Measurements from ENCODE around the gene TP53.

TP53 gene

DNA sequence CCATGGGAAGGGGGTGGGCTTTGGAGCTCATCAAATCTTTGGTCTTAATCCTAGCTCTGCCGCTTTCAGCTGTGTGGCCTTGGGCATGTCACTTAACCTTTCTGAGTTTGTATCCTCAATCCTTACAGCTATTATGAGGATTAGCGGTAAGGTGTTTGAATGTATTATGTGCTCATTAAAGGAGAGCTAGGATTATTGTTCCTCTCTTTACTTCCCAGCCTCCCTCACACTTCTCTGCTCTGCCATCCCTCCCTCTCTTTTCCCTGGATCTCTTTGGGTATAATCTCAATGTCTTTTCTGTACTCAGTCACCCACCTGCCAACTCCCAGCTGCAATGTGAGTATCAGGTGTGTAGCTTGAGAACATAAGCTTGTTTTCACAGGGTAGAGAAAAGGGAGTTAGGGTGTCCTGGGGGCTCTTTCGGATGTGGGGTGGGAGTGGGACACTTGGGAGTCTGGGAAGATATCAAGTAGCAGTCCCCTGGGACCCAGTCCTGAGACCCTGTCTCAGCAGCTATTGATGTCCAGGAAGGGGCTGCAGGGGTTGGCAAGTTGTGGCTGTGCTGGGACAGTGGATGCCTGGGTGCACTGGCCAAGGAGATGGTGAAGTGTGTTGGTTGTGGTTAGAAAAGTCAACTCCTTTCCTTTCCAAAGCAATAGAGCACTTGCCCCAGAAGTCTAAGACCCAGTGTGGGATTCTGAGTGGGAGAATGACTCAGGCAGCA lies 19.5 kb upstream of the TP53 start:
- DNase-seq = no peak

DNA sequence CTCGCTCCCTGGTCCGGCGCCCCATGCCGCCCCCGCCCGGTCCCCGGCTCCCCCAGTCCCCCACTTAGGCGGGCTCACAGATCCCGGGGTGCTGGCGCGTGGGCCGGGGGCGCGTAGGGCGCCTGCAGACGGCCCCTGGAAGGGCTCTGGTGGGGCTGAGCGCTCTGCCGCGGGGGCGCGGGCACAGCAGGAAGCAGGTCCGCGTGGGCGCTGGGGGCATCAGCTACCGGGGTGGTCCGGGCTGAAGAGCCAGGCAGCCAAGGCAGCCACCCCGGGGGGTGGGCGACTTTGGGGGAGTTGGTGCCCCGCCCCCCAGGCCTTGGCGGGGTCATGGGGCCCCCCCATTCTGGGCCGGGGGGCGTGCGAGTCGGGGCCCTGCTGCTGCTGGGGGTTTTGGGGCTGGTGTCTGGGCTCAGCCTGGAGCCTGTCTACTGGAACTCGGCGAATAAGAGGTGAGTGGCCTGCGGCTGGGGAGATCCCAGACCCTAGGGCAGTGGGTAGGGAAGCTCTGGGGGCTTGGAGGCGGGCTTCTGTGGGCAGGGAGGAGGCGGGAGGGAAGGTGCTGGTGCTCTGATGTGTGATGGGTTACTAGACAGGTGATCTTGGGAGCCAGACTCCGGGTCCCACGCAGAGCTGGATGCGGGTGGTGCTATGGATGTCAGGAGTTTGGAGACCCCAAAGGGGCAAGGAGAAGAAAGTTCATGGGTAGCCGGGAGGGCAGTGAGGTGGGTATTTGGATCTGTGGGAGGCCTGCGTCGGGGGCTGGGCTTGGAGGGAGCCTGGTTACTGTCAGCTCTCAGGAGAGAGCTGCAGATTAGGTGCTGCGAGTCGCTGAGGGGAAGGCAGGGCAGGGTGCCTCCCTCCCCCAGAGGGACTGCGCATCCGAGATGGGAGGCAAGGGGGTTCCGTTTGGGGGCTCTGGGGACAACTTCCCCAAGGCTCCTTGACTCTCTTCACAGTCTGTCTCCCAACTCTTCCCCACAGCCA lies 18.3 kb upstream of the TP53 start:
- no peak for DNase-seq

DNA sequence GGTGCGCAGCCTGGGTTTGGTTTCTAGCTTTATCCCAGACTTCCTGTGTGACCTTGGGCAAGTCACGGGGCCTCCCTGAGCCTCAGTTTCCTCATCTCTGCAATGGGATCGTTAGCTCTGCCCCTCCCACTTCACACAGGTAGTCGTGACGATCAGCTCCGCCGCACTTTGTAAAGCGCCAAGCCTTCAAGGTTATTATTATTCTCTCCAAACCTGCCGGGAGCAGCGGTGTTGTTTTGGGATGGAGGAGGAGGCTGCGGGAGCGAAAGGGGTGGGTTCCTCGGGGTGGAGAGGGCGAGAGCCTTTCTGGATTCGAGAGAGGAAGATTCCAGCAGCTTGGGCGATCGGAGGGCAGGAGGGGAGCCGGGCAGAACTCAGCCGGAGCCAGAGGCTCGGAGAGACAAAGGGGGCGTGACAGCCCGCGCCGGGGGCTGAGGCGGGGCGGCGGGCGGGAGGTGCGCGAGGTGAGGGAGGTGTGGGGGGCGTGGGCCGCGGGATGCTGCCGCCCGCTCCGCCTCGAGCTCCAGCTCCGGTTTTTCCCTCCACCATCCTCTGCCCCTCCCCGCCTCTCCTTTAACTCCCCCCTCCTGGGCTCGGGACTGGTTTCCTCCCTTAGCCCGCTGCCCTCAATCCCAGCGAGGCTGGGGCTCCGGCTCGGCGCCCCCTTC lies 17.4 kb upstream of the TP53 start, which contains the start of gene EFNB3:
Gene EFNB3 (plus strand): TSS at position 602 of the 668 bp plus-strand sequence. CDS start 397 bp downstream, outside the sequence.
- DNase-seq = no peak

DNA sequence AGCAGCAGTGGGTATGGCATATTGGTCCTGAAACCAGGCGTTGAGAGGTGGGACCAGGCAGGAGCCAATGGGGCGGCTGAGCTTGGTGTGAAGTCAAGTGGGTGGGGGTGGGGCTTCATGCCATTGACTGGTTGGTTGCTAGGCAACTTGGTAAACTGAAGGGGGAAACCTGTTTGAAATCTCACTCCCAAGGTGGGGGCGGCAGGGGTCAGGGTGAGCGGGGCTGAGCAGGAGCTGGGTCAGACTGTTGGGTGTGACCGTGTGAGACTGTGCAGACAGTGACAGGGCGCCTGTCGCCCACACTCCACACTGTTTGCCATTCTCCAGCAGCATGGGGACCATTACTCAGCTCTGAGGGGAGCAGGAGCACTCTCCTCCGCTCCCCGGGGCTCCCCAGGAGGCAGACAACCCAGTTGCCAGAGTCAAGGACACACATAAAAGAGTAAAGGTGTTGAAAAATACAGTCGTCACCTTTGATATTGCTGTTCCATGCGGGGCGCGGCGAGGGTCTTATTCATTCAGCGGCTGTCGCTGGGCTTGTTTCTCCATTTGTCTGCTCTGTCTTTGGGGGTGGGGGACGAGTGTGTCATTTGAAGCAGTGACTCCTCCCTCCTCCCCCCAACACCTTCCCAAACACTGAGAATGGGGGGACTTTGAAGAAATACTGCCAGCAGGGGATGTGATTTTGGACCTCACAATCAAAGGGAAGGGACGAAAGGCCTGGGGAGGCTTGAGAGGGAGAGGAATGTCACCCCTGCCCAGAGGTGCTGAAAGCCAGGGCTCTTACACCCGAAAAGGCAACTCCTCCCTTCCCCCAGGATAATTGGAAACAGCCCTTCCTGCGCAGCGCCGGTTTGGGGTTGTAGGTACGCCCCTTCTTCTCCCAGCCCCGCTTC lies 16.5 kb upstream of the TP53 start:
- peak in 1 of 2 experiments; percentile 66 for DNase-seq

DNA sequence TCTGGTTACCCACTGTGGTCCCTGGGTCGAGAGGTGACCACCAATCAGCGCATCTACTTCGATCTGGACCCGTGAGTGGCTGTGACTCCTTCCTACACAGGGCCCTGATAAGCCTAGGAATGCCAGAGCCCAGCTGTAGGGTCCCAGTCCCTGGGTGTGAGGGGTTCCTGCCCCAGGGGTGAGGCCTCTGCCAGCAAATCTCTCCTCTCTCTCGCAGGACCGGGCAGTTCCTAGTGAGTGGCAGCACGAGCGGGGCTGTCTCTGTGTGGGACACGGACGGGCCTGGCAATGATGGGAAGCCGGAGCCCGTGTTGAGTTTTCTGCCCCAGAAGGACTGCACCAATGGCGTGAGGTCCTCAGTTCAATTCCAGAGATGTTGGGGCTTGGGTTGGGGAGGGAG lies 15.5 kb upstream of the TP53 start:
- DNase-seq = no peak

DNA sequence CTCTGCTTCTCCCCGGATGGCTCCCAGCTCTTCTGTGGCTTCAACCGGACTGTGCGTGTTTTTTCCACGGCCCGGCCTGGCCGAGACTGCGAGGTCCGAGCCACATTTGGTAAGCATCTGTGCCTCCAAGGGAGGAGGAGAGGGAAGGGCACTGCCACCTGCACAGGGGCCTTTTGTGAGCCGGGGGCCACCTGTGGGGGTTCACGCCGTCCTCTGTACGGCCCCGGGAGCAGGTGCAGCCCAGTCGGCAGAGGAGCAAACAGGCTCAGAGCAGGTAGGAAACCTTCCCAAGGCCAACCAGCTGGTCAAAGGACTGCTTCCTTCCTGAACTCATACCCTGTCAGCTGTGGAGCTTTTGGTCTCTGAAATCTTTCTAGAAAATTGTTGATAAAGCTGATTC lies 14.4 kb upstream of the TP53 start:
- DNase-seq = no peak

DNA sequence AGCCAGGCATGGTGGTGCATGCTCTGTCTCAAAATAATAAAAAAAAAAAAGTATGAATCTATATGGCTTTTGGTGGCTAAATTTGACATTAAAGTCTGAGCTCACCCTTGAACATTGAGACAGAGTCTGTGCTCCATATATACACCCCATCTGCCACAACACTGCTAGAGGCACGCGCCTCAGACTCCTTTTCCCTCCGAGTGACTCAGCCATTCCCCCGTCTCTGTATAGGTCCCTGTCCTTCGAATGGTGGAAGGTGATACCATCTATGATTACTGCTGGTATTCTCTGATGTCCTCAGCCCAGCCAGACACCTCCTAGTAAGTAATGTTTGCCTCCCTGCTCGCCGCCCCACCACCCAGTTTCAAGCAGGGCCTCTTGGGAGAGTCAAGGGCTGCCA lies 13.2 kb upstream of the TP53 start:
- no peak for DNase-seq

DNA sequence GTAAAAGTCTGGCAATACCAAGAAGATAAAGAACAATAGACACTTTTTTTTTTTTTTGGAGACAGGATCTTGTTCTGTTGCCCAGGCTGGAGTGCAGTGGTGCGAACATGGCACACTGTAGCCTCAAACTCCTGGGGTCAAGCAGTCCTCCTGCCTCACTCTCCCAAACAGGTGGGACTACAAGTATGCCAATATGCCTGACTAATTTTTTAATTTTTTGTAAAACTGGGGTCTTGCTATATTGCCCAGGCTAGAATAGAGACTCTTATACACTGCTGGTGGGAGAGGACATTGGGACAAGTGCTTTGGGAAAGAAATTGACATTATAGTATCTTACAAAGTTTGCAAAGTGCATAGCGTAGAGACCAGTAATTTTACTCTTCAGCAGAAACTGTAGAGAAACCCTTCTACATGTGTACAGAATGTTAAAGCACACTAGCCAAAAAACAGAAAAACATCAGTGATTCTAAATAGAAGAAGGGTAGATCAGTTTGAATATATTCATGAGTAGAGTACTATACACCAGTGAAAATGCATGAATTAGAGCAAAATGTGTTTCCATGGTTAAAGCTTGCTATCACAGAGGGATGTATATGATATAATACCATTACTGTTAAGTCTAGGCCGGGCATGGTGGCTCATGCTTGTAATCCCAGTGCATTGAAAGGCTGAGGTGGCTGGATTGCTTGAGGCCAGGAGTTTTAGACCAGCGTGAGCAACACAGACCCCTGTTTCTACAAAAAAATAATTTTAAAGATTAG lies 10.7 kb upstream of the TP53 start:
- DNase-seq = no peak

DNA sequence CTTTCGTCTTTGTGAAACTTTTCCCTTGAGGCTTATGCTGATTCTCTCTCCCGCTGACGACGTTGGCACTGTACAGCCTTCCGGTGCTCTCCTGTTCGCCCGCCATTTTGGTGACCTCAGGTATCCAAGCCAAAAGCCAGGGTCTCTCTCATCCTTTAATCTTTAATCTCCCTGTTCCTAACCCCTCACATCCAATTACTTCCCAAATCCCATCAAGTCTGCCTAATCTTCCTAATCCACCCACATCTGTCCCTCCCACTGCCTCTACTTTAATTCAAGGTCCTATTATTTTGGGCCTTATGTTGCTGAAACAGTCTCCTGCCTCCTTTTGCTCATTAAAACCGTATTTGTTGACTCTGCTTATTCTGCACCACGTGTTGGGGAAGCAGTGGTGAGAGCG lies 8.3 kb upstream of the TP53 start:
- DNase-seq = no peak

DNA sequence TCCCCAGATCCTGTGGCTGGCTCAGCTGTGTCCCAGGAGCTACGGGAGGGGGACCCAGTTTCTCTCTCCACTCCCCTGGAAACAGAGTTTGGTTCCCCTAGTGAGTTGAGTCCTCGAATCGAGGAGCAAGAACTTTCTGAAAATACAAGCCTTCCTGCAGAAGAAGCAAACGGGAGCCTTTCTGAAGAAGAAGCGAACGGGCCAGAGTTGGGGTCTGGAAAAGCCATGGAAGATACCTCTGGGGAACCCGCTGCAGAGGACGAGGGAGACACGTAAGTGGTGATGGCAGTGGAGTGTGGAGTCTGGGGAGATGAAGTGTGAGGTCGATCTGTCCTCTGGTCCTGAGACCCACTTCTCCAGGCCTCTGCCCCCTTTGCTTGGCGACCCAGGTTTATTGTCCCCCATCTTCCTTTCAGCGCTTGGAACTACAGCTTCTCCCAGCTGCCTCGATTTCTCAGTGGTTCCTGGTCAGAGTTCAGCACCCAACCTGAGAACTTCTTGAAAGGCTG lies 1.6 kb upstream of the TP53 start:
- DNase-seq = no peak

DNA sequence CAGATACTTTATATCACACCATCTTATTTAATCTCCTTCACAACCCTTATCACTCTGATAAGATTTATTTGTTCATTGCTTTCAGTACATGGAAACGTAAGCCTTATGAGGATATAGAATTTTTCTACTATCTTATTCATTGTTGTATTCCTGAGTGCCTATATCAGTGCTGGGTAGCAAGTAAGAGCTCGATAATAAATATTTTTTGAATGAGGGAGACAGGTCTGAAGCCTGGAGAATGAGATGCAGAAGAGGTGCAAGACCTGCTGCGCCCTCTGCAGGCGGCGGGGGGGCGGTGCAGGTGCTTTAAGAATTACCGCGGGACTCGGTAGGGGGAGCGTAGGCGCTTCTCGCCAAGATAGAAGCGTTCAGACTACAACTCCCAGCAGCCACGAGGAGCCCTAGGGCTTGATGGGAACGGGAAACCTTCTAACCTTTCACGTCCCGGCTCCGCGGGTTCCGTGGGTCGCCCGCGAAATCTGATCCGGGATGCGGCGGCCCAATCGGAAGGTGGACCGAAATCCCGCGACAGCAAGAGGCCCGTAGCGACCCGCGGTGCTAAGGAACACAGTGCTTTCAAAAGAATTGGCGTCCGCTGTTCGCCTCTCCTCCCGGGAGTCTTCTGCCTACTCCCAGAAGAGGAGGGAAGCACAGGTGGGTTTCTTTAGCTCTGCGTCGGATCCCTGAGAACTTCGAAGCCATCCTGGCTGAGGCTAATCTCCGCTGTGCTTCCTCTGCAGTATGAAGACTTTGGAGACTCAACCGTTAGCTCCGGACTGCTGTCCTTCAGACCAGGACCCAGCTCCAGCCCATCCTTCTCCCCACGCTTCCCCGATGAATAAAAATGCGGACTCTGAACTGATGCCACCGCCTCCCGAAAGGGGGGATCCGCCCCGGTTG lies 868 bp upstream of the TP53 start, which contains the start of gene WRAP53:
Gene WRAP53 (plus strand): TSS at position 570 of the 900 bp plus-strand sequence. CDS start 172 bp downstream, at position 742.
- peak; percentile 96 to 98 for DNase-seq

DNA sequence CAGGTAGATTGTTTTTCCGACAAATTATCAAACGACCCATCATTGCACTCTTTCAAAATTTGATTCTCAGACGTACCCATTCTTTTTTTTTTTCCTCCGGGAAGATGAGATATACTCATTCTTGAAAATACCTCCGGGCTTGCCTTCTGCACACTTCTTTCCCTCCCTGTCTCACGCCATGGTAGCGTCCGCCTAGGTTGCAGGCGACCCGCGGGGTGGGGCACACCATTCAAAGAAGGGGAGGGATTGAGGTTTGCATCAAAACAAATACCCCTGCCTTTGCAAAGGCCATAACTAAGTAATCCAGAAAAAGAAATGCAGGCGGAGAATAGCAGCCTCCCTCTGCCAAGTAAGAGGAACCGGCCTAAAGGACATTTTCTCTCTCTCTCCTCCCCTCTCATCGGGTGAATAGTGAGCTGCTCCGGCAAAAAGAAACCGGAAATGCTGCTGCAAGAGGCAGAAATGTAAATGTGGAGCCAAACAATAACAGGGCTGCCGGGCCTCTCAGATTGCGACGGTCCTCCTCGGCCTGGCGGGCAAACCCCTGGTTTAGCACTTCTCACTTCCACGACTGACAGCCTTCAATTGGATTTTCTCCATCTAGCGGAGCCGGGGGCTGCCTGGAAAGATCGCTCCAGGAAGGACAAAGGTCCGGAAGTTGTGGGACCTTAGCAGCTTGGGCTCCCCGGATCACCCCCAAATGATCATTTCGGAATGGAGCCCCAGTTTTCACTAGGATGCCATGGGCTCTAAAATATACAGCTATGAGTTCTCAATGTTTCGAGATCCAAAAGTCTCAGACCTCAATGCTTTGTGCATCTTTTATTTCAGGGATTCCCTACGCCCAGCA lies 843 bp downstream of the TP53 start:
- peak; percentile 86 to 97 for DNase-seq

DNA sequence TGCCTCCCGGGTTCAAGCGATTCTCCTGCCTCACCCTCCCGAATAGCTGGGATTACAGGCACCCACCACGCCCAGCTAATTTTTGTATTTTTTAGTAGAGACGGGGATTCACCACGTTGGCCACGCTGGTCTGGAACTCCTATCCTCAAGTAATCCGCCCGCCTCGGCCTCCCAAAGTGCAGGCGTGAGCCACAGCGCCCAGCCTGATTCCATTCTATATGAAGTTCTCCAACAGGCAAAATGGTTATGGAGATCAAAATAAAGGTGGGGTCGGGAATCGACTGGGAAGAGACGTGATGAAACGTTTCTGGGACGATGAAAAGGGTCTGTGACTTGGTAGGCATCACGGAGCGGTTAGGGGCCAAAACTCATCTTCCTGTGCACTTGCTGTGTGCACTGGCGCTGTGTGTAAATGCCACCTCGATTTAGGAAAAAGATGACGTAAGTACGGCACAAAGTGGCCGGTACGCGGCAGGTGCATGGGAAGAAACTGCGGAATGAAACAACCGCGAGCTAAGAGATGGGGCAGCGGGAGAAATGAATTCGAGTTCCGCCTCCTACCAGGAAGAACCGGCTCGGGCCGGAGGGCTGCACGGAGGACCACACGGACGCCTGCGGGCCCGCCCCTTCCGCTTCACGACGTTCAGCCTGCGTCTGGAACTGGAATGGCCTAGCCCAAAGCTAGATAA lies 1.6 kb downstream of the TP53 start:
- peak; percentile 86 to 97 for DNase-seq

DNA sequence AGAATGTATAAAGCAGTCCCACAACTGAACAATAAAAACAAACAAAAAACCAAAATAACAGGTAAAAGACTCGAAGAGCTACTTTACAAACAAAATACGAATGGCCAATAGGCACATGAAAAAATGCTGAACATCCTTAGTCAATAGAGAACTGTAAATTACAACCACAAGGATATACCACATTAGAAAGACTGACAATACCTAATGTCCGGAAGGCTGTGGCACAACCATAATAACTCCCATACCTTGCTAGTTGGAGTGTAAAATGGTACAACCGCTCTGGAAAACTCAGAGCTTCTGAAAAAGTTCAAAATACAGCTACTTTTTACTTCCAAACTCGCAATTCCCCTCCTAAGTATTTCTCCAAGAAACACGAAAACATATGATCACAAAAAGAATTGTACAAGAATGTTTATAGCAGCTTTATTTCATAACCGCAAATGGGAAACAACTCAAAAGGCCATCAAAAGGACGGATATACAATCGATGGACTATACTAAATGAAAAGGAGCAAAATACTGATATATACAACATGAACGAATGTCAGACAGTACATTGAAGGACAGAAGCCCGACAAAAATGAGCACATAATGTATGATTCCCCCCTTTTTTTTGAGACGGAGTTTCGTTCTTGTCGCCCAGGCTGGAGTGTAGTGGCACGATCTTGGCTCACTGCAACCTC lies 2.3 kb downstream of the TP53 start:
- DNase-seq = no peak

DNA sequence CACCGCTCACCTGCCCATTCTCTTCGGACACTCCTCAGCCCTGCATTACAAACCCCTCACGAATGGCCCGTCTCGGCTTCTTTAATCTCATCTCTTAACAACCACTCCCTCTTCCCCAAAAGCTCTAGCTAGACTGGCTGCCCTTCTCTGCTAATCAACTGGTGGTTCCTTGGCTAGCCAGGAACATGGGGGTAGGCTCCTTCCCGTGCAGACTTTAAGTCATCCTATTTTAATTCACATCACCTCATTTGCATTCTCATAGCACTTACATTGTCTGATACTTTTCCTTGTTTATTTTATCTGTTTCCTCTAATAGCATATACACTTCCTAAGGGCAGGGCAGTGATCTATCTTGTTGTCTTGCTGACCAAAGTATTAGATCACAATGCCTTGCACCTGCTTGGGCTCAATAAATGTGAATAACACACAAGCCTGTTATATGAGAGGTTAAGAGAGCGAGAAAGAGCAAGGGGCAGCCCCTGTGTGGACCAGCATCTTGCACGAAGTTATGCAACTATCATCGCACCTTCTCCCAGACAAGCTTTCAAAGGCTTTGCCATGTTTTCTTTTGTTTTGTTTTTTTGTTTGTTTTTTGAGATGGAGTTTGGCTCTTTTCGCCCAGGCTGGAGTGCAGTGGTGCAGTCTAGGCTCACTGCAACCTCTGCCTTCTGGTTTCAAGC lies 9.8 kb downstream of the TP53 start:
- DNase-seq = no peak

DNA sequence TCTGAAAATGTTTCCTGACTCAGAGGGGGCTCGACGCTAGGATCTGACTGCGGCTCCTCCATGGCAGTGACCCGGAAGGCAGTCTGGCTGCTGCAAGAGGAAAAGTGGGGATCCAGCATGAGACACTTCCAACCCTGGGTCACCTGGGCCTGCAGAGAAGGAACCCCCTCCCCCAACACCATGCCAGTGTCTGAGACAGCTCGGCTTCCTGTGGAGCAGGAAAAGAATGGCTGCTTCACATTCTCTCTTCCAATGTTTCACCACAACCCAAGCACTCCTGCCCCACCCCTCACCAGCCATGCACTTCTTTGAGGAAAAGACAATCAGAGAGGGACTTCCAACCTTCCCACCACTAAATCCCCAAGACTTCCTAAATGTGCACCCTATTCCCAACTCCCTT lies 10.8 kb downstream of the TP53 start:
- DNase-seq = no peak

DNA sequence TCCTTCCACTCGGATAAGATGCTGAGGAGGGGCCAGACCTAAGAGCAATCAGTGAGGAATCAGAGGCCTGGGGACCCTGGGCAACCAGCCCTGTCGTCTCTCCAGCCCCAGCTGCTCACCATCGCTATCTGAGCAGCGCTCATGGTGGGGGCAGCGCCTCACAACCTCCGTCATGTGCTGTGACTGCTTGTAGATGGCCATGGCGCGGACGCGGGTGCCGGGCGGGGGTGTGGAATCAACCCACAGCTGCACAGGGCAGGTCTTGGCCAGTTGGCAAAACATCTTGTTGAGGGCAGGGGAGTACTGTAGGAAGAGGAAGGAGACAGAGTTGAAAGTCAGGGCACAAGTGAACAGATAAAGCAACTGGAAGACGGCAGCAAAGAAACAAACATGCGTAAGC lies 12.4 kb downstream of the TP53 start:
- no peak for DNase-seq

Data from SW 1271 (cell line).